Islet of Langerhans (tissue), 1 donor: ENCODE data around the gene GZMB.
"Not testable (repeated sequence)": the region's sequence is repeated elsewhere in the genome, so short reads cannot be mapped to it uniquely, and the experiment has no call there.

Experiments used
- FAIRE-seq: peaks from one replicate; lab custom pipeline; 2011; peaks lifted over from hg19 to GRCh38; lab: Jason Lieb, UNC

Gene GZMB

DNA sequence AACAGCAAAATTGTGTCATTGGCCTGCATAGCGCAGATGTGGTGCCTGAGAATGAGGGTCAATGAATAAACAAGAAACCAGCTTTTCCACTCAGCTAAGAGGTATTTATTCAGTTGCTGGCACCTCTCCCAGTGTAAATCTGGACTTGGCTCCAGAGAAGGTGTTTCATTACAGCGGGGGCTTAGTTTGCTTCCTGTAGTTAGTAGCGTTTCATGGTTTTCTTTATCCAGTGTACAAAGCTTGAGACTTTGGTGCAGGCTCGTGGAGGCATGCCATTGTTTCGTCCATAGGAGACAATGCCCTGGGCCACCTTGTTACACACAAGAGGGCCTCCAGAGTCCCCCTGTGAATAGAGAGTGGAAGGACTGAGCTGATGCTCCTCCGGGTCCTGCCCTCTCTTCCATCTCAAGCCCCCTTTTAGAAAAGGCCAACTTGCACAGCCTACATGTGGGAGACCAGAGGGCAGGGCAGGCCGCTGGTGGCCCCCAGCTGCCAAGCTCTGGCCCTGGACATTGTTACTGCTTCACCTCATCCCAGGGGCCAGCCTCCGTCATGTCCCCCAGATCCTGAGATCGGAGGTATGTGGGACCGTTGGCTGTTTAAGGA is 3.0 kb downstream of the GZMB start:
- peak; percentile 78 for FAIRE-seq

DNA sequence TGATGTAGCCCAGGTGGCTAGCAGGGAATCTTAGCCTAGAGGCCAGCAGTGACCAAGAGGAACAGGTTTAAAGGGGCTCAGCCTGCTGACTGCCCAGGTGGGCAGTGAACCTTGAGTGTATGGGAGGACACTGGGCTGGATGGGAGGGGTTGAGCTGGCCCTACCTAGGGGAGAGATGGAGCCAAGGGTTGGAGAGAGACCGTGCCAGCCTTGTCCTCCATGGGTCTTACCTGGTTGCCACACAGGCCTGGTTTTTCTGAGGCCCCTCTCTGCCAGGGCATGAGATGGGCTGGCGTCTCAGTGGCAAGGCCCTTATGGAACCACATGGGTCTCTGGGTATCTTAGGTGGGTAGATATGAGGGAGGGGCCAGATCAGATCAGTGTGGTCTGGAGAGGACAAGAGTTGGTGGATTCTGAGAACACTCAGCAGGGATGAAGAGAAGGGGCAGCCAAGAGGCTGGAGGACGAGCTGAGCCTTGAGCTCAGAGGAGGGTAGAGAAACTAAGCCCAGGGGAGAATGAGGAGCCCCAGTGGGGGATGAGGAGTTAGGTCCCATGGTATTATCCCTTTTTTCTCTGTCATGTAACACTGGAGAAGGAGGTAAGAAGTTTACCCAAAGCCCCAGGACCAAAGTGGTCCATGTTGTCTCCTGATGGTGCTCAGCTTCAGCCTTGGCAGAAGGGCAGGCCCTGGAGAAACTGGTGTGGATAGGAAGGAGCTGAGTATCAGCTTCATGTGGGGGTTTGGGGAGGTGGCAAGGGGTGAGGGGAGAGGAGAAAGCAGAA is 3.7 kb downstream of the GZMB start:
- FAIRE-seq = no peak

DNA sequence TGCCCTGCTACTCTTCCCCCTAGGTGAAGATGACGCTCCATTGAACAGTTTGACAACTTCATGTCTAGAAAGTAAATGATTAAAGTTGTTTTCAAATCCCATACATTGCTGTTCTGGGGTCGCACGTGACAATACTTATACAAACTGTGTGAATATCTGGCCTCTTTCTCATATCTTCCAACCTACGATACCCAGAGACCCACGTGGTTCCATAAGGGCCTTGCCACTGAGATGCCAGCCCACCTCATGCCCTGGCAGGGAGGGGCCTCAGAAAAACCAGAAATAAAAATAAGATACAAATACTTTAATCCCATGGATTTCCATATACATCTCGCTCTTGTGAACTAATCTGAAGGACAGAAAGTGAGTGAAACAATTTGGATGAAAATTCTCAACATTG is 4.5 kb downstream of the GZMB start:
- FAIRE-seq = no peak

DNA sequence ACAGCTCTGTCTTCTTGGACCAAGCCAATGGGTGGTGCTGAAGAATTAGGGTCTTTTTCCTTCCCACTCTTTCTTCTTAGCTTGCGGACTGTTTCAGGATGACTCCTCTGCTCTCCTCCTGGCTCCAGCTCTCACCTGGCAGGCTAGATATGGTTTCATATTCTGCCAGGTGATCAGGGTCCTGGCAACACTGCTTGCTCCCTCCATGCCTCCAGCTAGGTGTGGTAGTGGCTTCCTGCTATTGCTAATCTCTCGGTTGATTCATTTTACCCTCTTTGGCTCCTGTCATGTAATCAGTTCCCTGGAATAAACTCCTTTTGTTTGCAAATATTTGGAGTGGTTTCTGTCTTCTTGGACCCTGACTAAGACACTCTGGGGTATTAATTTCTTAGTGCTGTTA is 20.2 kb downstream of the GZMB start:
- FAIRE-seq = no peak

DNA sequence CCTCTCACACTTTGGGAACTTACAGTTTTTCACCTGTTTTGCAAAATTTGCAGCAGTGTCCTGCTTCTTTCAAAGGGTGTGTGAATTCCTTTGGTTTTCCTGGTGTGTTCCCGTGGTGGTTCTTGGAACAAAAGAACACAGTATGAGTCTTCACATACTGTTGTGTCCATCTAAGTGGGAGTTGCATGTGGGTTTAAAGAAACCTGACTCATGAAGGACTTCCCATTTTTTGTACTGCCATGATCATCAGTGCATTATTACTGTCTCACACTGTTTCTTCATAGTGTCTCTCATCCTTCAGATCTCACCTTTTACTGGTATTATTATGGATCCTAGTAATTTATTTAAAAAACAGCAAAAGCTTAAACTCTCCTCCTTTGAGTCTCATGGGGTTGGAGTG is 20.7 kb downstream of the GZMB start:
- FAIRE-seq = no peak

- FAIRE-seq = no peak
Measured at GRCh38 chr14:24612196-24612595, 21.8 kb downstream of the GZMB start.

GRCh38 chr14:24609655-24610344 is 24.2 kb downstream of the GZMB start, which contains the start of gene GZMH:
GZMH (minus strand) TSS chr14:24609685; CDS start chr14:24609613, 72 bp downstream.
- no peak for FAIRE-seq

DNA sequence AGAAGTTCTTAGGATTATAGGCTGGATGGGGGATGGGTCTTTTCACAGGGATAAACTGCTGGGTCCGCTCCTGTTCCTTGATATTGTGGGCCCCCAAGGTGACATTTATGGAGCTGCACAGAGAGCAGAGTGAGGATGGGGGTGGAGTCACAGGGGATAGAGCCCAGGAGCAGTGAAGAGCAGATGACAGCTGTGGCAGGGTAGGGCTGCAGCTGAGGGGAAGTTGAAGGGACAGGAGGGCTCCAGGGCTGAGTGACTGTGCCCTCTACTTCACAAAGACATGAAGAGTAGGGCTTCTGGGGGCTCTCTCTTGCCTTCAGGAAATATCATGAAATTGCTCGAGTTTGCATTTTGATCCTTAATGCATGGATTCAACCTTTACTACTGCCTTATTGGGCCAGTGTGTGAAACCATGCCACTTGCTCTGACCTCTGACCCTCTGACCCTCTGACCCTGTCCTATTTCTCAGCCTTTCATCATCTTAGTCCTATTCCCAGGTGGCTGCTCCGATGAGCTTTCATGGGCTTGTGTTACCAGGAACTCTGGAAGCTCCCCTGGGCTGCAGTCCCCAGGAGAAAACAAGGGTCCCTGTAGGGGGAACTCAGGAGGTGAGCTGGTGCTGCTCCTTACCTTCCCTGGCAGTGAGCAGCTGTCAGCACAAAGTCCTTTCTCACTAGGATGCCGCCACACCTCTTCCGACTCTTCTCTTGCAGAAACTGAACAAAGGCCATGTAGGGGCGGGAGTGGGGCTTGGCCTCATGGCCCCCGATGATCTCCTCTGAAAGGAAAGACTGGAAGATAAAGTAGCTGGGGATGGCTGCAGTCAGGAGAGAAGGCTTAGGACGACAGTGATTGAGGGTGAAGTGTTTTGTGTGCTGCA is 26.1 kb downstream of the GZMB start:
- no peak for FAIRE-seq

- no peak for FAIRE-seq
Measured at GRCh38 chr14:24607081-24607480, 26.9 kb downstream of the GZMB start.

DNA sequence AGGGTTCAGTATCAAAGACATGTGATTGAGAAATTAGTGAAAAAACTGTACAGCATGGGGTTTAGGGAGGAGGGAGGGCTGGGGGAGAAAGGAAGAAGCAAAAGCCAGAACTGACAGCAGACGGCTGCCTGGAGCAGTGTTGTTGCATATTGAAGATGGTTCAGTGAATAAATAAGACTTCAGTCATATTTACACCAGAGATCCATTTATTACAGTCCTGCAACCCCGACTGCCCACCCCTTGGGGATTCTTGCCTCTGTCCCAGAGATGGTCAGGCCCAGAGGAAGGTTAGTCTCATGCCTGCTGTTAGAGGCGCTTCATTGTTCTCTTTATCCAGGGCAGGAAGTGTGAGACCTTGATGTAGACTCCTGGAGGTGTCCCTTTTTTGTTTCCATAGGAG is 27.7 kb downstream of the GZMB start:
- no peak for FAIRE-seq

DNA sequence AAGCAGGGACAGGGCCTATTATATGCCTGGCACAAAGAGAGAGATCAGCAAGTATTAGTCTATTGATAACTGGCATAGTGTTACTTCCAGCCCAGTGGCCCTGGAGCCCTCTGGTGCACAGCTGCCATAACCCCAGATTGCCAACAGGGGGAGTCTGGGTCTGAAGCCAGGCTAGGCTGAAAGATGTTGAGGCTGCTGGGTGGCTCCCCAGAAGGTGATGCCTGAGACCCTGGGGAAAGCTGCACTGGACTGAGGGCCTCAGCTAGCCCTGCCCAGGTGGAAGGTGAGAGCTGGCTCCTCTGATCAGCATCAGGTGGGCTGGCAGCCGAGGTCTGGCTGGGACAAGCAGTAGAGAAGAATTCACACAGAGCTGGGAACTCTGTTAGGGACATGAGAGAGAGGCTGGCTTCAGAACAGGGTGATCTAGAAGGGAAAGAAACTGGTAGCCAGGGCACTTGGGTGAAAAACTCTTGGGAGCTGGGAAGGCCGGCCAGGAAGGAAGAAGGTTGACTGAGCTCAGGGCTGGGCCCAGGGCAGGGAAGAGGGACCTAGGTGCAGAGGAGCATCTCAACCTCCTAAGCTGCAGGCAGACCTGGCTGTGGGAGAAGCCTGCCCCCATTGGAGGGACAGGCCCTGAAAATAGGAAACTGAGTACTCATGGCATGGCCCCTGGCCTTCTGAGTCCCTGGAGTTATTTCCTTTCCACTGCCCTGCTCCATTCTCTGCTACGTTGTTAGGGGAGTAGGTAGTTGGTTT is 28.4 kb downstream of the GZMB start:
- FAIRE-seq = no peak

GRCh38 chr14:24597403-24597802 is 36.6 kb downstream of the GZMB start:
- FAIRE-seq = no peak

GRCh38 chr14:24595073-24595808 is 38.7 kb downstream of the GZMB start:
- FAIRE-seq = no peak

- FAIRE-seq = not testable (repeated sequence)
Measured at GRCh38 chr14:24591004-24591403, 43.0 kb downstream of the GZMB start.

GRCh38 chr14:24584402-24584801 is 49.6 kb downstream of the GZMB start:
- not testable (repeated sequence) for FAIRE-seq
